HT1080 (cell line): ENCODE results near the gene ADAM12. TPM values are rescaled to one million over a fixed set of nuclear protein-coding genes. Genes with fewer than 3 reads are reported as not detected.
"Not testable (repeated sequence)": the region's sequence is repeated elsewhere in the genome, so short reads cannot be mapped to it uniquely, and the experiment has no call there.

ENCODE experiments used
- DNase-seq: peaks from one replicate; pipeline ENCODE4 v3.0.0-alpha.2; 2015; ENCODE audit warnings: low read depth
- total RNA-seq: library from RNA; depleted of rRNA; stranded (reverse); fragments of >200 nt; shearing (Covaris generic); gene quantifications from 2 replicates; pipeline ENCODE4 v1.2.3, GENCODE V29; 2014

The ADAM12 gene
- total RNA-seq, 1 experiment from 2014 or later: 0.50 TPM

GRCh38 chr10:126405239-126405775, 17.0 kb upstream of the ADAM12 start:
- DNase-seq: no peak

GRCh38 chr10:126402721-126403695, 14.7 kb upstream of the ADAM12 start:
- DNase-seq: no peak

DNA sequence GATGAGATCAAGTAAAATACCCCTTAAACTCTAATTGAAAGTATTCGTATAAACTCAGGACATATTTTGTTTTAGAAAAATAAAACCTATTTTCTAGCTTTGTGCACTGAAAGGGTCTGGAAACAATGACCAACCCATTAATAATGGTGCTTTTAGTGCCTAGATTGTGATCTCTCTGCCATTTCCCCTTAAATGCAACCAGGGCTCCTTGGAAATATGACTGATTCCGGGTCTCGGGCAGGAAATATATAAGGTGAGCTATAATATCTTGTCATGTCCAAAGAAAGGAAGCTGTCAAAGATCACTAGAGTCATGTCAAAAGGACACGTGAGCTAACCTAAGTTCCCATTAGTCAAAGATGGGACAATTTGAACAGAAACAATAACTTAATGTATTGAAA, 12.4 kb upstream of the ADAM12 start:
- no peak for DNase-seq

DNA sequence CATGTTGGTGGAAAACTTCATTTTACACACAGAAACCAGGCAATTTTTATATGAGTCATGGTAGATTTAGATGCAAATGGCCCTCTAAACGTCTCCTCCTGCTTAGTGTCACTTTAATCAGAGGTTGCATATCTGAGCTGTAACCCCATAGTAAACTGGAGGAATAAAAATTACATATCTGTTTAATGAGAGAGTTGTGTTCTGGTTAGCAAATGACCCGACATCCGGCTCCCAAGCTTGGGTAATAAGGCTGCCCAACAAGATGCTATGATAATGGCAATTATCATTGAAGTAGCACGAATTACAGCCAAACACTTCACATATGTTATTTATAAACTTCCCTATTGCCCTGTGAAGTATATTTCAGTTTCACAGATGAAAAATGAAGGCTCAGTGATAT, 10.6 kb upstream of the ADAM12 start:
- no peak for DNase-seq

- DNase-seq: no peak
Measured at GRCh38 chr10:126398383-126398743, 10.1 kb upstream of the ADAM12 start.

- peak; percentile 98 for DNase-seq
Measured at GRCh38 chr10:126397640-126398382, 9.5 kb upstream of the ADAM12 start.

GRCh38 chr10:126397156-126397555, 8.9 kb upstream of the ADAM12 start:
- no peak for DNase-seq

- no peak for DNase-seq
Measured at GRCh38 chr10:126394948-126395347, 6.7 kb upstream of the ADAM12 start.

DNA sequence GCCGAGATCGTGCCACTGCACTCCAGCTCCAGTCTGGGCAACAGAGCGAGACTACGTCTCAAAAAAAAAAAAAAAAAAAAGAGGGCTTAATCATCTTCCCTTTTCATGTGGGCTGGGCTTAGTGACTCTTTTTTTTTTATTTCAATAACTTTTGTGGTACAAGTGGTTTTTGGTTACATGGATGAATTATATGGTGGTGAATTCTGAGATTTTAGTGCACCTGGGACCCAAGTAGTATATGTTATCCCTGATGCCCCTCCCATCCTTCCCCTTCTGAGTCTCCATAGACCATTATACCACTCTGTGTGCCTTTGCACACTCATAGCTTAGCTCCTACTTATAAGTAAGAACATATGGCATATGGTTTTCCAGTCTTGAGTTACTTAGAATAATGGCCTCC, 4.8 kb upstream of the ADAM12 start:
- no peak for DNase-seq

DNA sequence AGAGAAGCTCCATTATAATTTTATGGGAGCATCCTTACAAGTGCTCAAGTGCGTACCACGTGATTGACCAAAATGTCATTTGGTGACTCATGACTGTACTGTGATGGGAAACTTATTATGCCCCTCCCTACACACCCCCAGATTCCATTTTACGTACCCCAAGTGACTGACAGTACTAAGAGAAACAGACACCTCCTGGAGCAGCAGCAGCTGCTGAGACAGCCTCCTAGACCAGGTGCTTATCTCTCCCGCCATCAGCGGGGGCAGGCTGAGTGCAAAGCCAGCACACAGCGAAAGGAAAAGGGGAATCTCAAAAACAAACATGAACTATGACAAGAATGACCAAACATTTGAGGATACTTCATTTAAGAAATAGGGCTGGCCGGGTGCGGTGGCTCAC, 4.2 kb upstream of the ADAM12 start:
- no peak for DNase-seq

DNA sequence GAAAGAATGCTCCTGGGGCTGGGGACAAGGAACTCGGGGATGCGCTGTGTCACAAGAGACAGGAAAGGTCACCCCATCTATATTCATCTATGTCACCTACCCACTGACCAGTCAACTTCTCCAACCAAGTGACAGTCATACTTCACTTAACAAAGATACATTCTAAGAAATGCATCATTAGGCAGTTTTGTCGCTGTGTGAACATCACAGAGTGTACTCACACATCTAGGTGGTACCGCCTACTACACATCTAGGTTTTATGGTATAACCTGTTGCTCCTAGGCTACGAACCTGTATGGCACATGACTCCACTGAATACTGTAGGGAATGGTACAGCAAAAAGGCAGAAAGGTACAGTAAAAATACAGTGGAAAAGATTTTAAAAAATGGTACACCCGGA, 3.8 kb upstream of the ADAM12 start:
- DNase-seq: no peak

DNA sequence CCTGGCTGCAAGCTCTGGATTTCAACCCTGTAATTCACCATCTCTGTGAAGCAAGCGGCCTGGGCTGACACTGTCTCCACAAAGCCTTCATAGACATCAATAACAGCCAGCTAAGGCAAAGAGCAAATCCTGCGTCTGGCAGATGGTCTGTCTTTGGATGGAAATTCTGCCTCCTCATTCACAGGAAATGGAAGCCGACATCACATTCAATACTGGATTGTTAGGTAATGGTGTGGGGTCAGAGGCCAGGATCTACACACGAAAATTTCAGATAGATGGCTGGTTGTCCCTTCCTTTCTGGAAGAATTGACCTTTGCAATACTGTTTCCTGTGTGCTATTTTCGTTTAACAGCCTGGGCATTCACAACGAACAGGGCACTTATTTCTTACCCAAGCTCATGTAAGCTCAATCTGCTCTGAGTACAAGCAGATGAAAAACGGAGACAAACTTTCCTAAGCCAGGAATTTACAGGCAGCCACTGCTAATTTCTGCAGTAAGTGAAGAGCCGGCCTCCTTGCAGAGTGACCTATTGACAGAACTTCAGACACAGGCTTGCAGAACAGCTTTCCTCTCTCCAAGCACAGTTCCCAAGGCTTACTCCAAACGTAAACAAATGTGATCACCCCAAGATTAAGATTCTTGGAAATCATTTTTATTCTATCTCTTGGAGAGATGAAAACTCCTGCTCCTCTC, 3.1 kb upstream of the ADAM12 start:
- DNase-seq: no peak

DNA sequence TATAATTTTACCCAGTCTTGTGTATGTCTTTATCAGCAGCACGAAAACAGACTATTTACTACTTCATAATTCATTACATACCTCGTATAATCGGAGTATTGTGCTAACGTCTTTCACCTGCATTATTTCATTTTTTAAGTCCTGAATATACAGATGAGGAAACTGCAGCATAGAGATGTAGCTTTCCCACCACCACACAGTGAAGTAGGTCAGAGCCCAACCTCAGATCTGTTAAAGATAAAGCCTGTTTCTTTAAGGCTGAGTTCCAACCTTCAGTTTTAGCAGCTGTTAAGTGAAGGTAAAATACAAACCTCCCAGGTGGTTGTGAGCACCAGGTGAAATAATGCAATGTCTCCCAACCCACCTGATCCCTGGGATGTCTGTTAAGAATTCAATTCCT, 2.0 kb upstream of the ADAM12 start:
- DNase-seq: no peak

- no peak for DNase-seq
Measured at GRCh38 chr10:126387041-126387921, 996 bp downstream of the ADAM12 start.

DNA sequence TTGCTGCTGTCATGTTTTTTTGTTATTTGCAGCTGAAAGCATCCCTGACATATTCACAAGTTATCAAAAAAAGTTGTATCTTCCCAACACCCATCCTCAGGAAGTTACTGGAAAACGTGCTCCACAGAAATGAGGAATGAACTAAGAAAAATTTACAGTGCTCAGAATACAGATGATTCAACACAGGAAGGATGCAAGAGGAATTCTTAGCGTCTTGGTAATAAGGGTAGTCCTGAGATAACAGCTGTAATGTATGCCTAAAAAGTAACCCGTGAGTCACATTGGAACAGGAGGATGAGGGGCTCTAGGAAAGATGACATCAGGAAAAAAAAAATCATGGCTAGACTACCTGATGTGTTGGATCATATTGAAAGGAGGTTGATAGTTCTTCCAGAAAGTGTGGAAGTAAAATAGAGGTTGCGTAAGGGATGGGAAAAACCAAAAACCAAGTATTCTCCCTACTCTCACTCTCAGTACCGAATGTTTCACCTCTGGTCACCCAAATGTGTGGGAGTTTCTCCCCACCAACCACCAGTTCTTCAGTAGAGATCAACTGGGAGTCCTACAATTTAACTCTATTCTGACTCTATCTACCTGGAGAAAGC, 3.9 kb downstream of the ADAM12 start:
- DNase-seq: peak; percentile 93

DNA sequence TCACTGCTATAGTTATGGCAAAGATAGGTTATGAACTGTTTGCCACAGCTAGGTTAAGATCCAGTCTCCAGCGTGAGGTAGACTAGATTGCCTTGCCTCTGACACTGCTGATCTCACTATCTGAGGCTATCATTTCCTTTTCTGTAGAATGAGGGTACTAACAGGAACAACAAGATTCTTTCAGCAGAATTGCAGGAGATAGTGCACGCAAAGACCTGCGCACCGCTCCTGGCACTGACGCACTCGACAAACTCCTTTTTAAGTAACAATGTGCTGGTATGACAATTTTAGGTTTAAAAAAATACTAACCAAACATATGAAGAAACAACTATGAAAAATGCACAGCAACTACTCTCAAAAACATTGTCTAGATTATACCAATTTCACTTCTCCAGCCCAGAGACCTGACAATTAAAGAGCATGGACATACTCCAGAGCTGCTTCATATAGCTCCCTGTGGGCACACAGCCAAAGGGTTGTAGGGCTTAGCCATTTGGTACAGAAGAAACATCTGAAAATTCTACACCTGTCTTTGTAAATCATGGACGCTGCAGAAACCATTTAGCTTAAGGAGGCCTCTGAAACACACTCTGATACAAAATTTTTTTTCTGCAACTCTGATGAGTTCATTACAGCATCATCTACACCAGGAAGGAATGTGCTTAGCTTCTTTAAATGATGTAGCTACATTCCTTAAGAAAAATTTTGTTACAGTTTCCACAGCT, 7.8 kb downstream of the ADAM12 start:
- no peak for DNase-seq

GRCh38 chr10:126379166-126379565, 9.1 kb downstream of the ADAM12 start:
- DNase-seq: not testable (repeated sequence)

DNA sequence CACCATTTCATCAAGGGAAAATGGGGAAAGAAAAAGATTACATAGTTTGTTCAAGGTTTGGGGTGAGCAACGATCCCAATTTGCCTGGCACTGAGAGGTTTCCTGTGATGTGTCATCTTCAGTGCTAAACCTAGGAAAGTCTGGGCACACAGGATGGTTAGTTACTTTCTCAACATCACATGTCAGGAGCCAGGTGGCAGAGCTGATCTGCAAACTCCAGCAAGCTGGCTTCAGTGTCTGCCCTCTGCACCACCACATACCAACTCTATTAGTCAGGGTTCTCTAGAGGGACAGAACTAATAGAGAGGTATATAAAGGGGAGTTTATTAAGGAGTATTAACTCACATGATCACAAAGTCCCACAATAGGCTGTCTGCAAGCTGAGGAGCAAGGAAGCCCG, 11.3 kb downstream of the ADAM12 start:
- peak; percentile 94 for DNase-seq

GRCh38 chr10:126375926-126376554, 12.2 kb downstream of the ADAM12 start:
- DNase-seq: peak; percentile 74
